Transverse colon (tissue), 4 donors: Measurements from ENCODE around the gene ZDHHC18.

Experiments
- POLR2AphosphoS5 ChIP-seq, 3 donors: sonication (generic); formaldehyde crosslinking; IDR thresholded peaks; one replicate each; pipeline ENCODE4 v1.6.1; 2016; ENCODE audit warnings: antibody characterized with exemption in 3 of 3
- TF ChIP-seq, protein P1 (sequence below), 5 experiments: fragments of 200-600 bp in 3 of 5; fragments of 450-650 bp in 2 of 5; sonication (generic) in 3 of 5; IDR thresholded peaks; 1 replicate in 2 of 5; 2 replicates in 3 of 5; pipeline ENCODE4 v1.5.1; 2016 to 2017; ENCODE audit warnings: antibody characterized with exemption in 5 of 5, inconsistent platforms in 3 of 5, mild to moderate bottlenecking in 2 of 5, moderate library complexity in 1 of 5

DNA sequence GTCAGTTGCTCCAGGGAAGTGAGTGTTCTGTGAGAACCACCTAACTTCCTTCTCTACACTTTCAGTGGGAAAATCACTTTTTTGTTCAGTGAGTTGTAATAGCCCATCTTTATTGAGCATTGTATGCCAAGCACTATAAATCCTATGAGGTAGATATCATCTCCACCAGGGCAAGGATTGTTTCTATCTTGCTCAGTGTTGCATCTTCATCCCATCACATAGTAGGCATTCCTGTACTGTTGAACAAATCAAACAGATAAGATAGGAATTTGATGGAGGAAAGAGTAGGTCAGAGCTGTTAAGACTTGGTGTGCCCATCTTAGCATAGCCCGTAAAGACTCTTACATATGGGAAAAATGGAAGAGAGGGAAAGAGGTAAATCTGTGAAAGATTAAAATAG, 41.6 kb upstream of the ZDHHC18 start:
- TF ChIP-seq, protein P1, sequence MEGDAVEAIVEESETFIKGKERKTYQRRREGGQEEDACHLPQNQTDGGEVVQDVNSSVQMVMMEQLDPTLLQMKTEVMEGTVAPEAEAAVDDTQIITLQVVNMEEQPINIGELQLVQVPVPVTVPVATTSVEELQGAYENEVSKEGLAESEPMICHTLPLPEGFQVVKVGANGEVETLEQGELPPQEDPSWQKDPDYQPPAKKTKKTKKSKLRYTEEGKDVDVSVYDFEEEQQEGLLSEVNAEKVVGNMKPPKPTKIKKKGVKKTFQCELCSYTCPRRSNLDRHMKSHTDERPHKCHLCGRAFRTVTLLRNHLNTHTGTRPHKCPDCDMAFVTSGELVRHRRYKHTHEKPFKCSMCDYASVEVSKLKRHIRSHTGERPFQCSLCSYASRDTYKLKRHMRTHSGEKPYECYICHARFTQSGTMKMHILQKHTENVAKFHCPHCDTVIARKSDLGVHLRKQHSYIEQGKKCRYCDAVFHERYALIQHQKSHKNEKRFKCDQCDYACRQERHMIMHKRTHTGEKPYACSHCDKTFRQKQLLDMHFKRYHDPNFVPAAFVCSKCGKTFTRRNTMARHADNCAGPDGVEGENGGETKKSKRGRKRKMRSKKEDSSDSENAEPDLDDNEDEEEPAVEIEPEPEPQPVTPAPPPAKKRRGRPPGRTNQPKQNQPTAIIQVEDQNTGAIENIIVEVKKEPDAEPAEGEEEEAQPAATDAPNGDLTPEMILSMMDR (IDR thresholded peaks at IDR 0.05), result no peak
- TF ChIP-seq POLR2AphosphoS5 (IDR thresholded peaks at IDR 0.05), result no peak
